Mesendoderm (in vitro differentiated cells): ENCODE results near the gene MICAL2.

Source experiments
- DNase-seq: peaks from one replicate; pipeline ENCODE4 v3.0.0; 2013
- H2AK5ac ChIP-seq: 2 replicates; pipeline ENCODE4 v1.6.1; 2013; ENCODE audit warnings: low read length, inconsistent platforms
- H2BK120ac ChIP-seq: 2 replicates; pipeline ENCODE4 v1.6.1; 2013; ENCODE audit warnings: low read depth, mild to moderate bottlenecking, low read length, moderate library complexity, mixed read lengths
- H2BK15ac ChIP-seq: replicated peaks from 2 replicates; pipeline ENCODE4 v1.6.1; 2013; ENCODE audit warnings: low read depth, mild to moderate bottlenecking, moderate library complexity
- H2BK5ac ChIP-seq: 2 replicates; pipeline ENCODE4 v1.6.1; 2013; ENCODE audit warnings: low read length, inconsistent platforms
- H3K18ac ChIP-seq: 2 replicates; pipeline ENCODE4 v1.6.1; 2013; ENCODE audit warnings: mild to moderate bottlenecking, low read length, mixed read lengths
- H3K23ac ChIP-seq: one replicate; pipeline ENCODE4 v1.6.1; 2013; ENCODE audit warnings: low read length
- H3K27ac ChIP-seq: 2 replicates; pipeline ENCODE4 v1.5.1; 2013; ENCODE audit warnings: low read depth, mild to moderate bottlenecking, inconsistent platforms, low read length, moderate library complexity
- H3K27me3 ChIP-seq: 2 replicates; pipeline ENCODE4 v1.6.1; 2013; ENCODE audit warnings: low read length, control low read depth, mild to moderate bottlenecking, inconsistent platforms; ENCODE audit not compliant: insufficient read depth, poor library complexity
- H3K36me3 ChIP-seq: 2 replicates; pipeline ENCODE4 v1.6.1; 2013; ENCODE audit warnings: low read length, inconsistent platforms; ENCODE audit not compliant: control insufficient read depth, insufficient read depth
- H3K4ac ChIP-seq: one replicate; pipeline ENCODE4 v1.6.1; 2013; ENCODE audit warnings: low read depth, mild to moderate bottlenecking, low read length, moderate library complexity
- H3K4me1 ChIP-seq: 2 replicates; pipeline ENCODE4 v1.6.1; 2013; ENCODE audit warnings: low read depth, low read length, inconsistent platforms; ENCODE audit not compliant: control insufficient read depth
- H3K4me2 ChIP-seq: 2 replicates; pipeline ENCODE4 v1.6.1; 2013; ENCODE audit warnings: low read length
- H3K4me3 ChIP-seq: 2 replicates; pipeline ENCODE4 v1.5.1; 2013; ENCODE audit warnings: mild to moderate bottlenecking, low read length
- H3K56ac ChIP-seq: one replicate; pipeline ENCODE4 v1.6.1; 2013; ENCODE audit warnings: low read length
- H3K79me1 ChIP-seq: 2 replicates; pipeline ENCODE4 v1.6.1; 2013; ENCODE audit warnings: low read length, inconsistent platforms
- H3K79me2 ChIP-seq: 2 replicates; pipeline ENCODE4 v1.6.1; 2013; ENCODE audit warnings: mild to moderate bottlenecking, low read length; ENCODE audit not compliant: control insufficient read depth, insufficient read depth
- H3K9ac ChIP-seq: 2 replicates; pipeline ENCODE4 v1.6.1; 2013; ENCODE audit warnings: low read length, inconsistent platforms
- H4K5ac ChIP-seq: one replicate; pipeline ENCODE4 v1.6.1; 2013; ENCODE audit warnings: low read length
- H4K8ac ChIP-seq: one replicate; pipeline ENCODE4 v1.6.1; 2013; ENCODE audit warnings: low read depth, mild to moderate bottlenecking, control low read depth, low read length, moderate library complexity
- WGBS: extraction: QIAGEN DNeasy Blood & Tissue Kit; methylation state at CpG from one replicate; pipeline ENCODE4 v1.1.7; 2013; ENCODE audit warnings: low lambda C conversion rate, missing lambda C conversion rate; ENCODE audit not compliant: insufficient coverage; ENCODE audit errors: extremely low coverage; 5-methylcytosine and 5-hydroxymethylcytosine counted together

Gene MICAL2

DNA sequence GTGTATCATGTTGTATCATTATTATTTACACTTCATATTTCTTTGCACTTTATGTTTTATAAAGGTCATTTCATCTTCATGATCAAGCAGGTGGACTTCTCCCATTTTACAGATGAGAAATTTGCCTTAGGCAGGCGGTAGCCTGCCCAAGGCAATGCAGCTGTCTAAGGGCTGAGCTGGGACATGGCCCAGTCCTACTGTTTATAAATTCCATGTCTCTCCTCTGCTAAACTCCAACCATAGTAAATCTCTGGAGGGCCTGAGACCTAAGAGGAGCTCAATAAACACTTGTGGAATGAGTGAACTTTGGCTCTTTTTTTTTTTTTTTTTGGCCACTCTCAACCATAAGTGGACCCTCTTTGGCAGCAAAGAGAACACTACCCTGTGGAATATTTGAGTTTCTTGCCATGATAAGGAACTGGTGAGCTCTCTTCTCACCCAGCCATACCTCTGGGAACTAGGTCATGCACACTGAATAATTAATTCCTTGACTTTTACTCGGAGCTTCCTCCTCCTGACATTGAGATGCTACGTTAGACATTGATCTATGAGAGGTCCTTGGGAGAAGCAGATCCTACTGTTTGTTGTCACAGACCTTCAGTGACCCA is 29.9 kb downstream of the MICAL2 start:
- Histone ChIP-seq H3K4ac (no peak overlapping the region), H3K4me1 (peaks cover 2% of the 10 kb centered on the region), H3K18ac (no peak overlapping the region), H3K36me3 (no peaks in the 10 kb centered on the region), H3K79me2 (no peaks in the 10 kb centered on the region), H3K79me1 (no peaks in the 10 kb centered on the region), H2BK5ac (no peak overlapping the region), H4K8ac (no peak overlapping the region), H2AK5ac (no peak overlapping the region), H3K4me2 (no peak overlapping the region), H2BK120ac (no peak overlapping the region), H3K56ac (no peak overlapping the region), H2BK15ac (no peak overlapping the region), H3K4me3 (no peak overlapping the region), H3K23ac (no peak overlapping the region), H4K5ac (no peak overlapping the region), H3K9ac (no peak overlapping the region), H3K27me3 (no peaks in the 10 kb centered on the region), H3K27ac (no peak overlapping the region)
- WGBS: no CpG with 5 or more reads among the region's 3 CpGs
- no peak for DNase-seq

DNA sequence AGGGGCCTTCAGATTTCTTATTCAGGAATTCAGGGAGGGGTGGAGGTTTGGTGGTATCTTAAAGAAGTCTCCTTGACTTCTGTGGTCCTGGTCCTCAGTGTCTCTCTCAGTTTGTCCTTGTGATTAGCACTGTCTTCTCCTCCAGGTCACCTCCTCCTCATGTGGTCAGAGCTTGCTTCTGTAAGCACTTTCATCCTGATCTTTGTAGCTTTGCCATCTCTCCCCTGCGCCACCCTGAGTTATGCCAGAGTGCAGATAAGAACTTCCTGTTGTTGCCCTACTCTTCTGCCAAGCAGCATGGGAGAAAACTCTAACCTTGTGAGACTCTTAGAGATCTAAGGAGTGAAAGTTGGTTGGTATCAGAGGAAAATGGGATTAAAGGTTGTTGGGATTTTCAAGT is 30.9 kb downstream of the MICAL2 start:
- Histone ChIP-seq H3K9ac (no peak overlapping the region), H2AK5ac (no peak overlapping the region), H3K27ac (no peak overlapping the region), H3K79me1 (no peaks in the 10 kb centered on the region), H3K36me3 (no peaks in the 10 kb centered on the region), H4K8ac (no peak overlapping the region), H3K4me2 (no peak overlapping the region), H3K79me2 (no peaks in the 10 kb centered on the region), H3K4ac (no peak overlapping the region), H2BK5ac (no peak overlapping the region), H3K18ac (no peak overlapping the region), H2BK120ac (no peak overlapping the region), H3K56ac (no peak overlapping the region), H3K27me3 (no peaks in the 10 kb centered on the region), H3K23ac (no peak overlapping the region), H3K4me1 (peaks cover 2% of the 10 kb centered on the region), H3K4me3 (no peak overlapping the region), H2BK15ac (no peak overlapping the region), H4K5ac (no peak overlapping the region)
- no peak for DNase-seq
- no CpG with 5 or more reads among the region's 1 CpG for WGBS

DNA sequence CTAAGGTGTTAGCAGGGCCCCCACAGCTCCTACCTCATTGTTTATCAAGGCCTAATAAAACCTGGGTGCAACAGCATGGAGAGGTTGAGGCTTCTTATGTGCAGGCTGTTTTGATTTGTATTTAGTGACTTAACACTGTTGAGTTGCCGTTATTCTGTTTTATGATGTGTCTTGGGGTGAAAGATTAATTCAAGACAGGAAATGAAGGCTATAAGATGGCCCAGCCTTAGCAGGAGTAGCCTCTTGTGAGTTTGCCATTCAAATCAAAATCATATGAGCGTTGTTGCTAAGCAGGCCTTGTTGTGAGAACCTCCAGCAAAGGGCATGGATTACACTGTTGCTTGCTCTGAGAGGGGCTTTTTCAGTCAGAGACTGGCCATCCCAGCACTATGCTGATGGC is 31.8 kb downstream of the MICAL2 start:
- no peak overlapping the region for H3K18ac ChIP-seq
- H2BK5ac ChIP-seq: no peak overlapping the region
- H3K27ac ChIP-seq: no peak overlapping the region
- H3K27me3 ChIP-seq: no peaks in the 10 kb centered on the region
- H3K9ac ChIP-seq: no peak overlapping the region
- no peak overlapping the region for H3K23ac ChIP-seq
- H3K79me2 ChIP-seq: no peaks in the 10 kb centered on the region
- no CpG with 5 or more reads among the region's 2 CpGs for WGBS
- no peak overlapping the region for H2AK5ac ChIP-seq
- H3K36me3 ChIP-seq: no peaks in the 10 kb centered on the region
- no peak for DNase-seq
- no peak overlapping the region for H2BK120ac ChIP-seq
- no peak overlapping the region for H4K5ac ChIP-seq
- H2BK15ac ChIP-seq: no peak overlapping the region
- no peak overlapping the region for H4K8ac ChIP-seq
- no peak overlapping the region for H3K4me3 ChIP-seq
- H3K56ac ChIP-seq: no peak overlapping the region
- peaks cover 2% of the 10 kb centered on the region for H3K4me1 ChIP-seq
- no peaks in the 10 kb centered on the region for H3K79me1 ChIP-seq
- no peak overlapping the region for H3K4me2 ChIP-seq
- no peak overlapping the region for H3K4ac ChIP-seq

DNA sequence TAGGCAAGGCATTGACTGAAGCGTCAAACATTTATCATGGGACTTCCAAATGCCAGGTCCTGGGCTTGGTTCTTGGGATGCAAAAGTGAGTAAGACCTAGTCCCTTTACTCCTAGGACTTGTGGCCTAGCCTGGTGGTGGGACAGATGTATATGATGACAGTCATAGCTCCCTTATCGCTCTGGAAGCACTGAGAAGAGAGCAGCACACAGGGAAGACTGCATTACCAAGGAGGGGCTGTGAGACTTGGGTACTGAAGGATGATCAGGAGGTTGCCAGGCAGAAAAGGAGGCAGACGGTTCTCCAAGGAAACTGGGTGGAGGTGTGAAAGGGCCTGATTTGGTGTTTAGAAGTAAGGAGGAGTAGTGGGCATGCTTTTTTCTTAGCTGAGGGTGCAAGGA is 32.5 kb downstream of the MICAL2 start:
- no peak overlapping the region for H2AK5ac ChIP-seq

DNA sequence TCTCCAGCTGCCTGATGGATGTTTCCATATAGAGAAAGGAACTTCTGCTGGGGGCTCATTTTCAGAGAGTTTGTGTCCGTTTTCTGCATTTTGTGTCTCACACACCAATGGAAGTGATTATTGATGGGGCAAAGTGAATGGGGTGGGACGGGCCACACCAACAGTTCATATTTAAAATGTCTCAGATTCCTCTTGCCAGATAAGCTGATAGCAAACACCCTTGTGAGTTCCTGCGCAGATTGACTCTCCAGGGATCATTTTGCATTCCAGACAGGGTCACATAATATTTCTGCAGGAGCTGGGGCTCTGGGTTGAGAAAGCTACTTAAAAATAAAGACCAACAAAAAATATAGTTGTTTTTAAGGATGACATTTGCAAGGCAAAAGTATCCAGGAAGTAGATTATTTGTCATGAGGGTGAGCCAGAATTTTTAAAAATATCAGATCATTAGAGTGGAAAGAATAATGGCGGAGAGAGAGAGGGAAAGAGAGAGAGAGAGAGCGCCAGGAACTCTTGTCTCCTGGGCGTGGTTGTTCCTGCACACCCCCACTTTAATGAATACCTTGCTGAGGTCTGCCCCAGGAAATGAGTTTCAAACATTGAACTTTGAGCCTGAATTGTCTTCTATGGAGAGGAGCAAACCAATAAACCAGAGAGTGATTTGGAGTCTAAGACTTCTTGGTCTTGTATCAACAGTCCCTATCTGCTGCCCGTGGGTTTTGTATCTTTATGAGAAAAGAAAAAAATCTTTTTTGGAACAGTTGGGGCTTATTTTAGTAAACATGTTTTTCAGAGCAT is 33.3 kb downstream of the MICAL2 start:
- no peaks in the 10 kb centered on the region for H3K36me3 ChIP-seq
- H3K27me3 ChIP-seq: no peaks in the 10 kb centered on the region
- no peak overlapping the region for H3K4me3 ChIP-seq
- no peak overlapping the region for H3K27ac ChIP-seq
- H3K56ac ChIP-seq: no peak overlapping the region
- no peak overlapping the region for H3K23ac ChIP-seq
- no peak overlapping the region for H4K5ac ChIP-seq
- H2BK5ac ChIP-seq: no peak overlapping the region
- no peak overlapping the region for H2AK5ac ChIP-seq
- WGBS: no CpG with 5 or more reads among the region's 7 CpGs
- H3K4me1 ChIP-seq: no peaks in the 10 kb centered on the region
- DNase-seq: no peak
- no peak overlapping the region for H4K8ac ChIP-seq
- H3K79me2 ChIP-seq: no peaks in the 10 kb centered on the region
- no peak overlapping the region for H2BK120ac ChIP-seq
- H3K79me1 ChIP-seq: no peaks in the 10 kb centered on the region
- no peak overlapping the region for H3K4me2 ChIP-seq
- H3K18ac ChIP-seq: no peak overlapping the region
- no peak overlapping the region for H2BK15ac ChIP-seq
- no peak overlapping the region for H3K4ac ChIP-seq
- H3K9ac ChIP-seq: no peak overlapping the region

More for the DNA sequence above, 32.5 kb downstream of the MICAL2 start:
- no CpG with 5 or more reads among the region's 3 CpGs for WGBS
- H3K36me3 ChIP-seq: no peaks in the 10 kb centered on the region
- no peak overlapping the region for H3K23ac ChIP-seq
- H2BK5ac ChIP-seq: no peak overlapping the region
- peaks cover 2% of the 10 kb centered on the region for H3K4me1 ChIP-seq
- H3K9ac ChIP-seq: no peak overlapping the region
- no peak overlapping the region for H2BK120ac ChIP-seq
- H3K79me2 ChIP-seq: no peaks in the 10 kb centered on the region
- DNase-seq: no peak
- no peak overlapping the region for H3K4me3 ChIP-seq
- H3K4ac ChIP-seq: no peak overlapping the region
- H3K18ac ChIP-seq: no peak overlapping the region
- H3K4me2 ChIP-seq: no peak overlapping the region
- H4K5ac ChIP-seq: no peak overlapping the region
- H3K79me1 ChIP-seq: no peaks in the 10 kb centered on the region
- no peak overlapping the region for H3K56ac ChIP-seq
- no peak overlapping the region for H4K8ac ChIP-seq
- H3K27ac ChIP-seq: no peak overlapping the region
- no peaks in the 10 kb centered on the region for H3K27me3 ChIP-seq
- no peak overlapping the region for H2BK15ac ChIP-seq
